Skin of body (tissue), 2 donors: ENCODE measurements around the gene NELFB. TPM values are rescaled to one million over a fixed set of nuclear protein-coding genes. Genes with fewer than 3 reads are reported as not detected.
"Not testable (repeated sequence)": the region's sequence is repeated elsewhere in the genome, so short reads cannot be mapped to it uniquely, and the experiment has no call there.

ENCODE experiments used
- DNase-seq: peaks from one replicate; lab custom pipeline; 2025; lab: John Stamatoyannopoulos, UW
- total RNA-seq: library from RNA; depleted of rRNA; stranded (reverse); fragments of >200 nt; gene quantifications from one replicate; pipeline ENCODE4 v1.2.3, GENCODE V29; 2014

The NELFB gene
- total RNA-seq, 1 donor from 2014 or later = 21.3 TPM

DNA sequence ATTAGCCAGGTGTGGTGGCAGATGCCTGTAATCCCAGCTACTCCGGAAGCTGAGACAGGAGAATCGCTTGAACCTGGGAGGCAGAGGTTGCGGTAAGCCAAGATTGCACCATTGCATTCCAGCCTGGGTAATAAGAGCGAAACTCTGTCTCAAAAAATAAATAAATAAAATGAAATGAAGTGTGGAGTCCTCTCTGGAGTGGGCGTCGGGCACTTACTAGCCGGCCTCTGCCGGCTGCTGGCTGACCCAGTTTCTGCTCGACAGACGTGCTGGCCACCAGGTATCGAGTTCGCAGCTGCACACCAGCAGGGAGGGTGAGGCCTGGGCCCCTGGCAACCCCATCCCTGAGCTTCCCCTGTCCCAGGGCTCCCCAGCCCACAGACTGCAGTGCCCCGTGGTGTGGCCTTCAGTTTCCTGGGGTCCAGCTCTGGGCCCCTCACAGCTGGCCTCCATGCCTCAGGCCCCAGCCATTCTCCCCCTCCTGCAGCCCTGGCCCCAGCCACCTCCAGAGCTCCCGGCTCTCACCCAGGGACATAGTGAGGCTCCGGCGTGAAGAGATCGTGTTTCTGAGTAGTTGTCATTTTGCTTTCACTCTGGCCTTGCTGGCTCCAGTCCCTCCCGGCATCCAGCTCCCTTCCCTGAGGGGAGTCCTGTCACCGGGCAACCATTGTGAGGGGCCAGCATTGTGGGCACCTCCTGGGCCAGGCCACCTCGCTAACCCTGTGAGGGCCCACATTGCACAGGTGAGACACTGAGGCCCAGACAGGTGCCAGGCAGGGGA is 7.8 kb upstream of the NELFB start:
- DNase-seq = no peak

- no peak for DNase-seq
These were observed 7.3 kb upstream of the NELFB start for GRCh38 chr9:137247916-137248175.

GRCh38 chr9:137250329-137251193 is 4.6 kb upstream of the NELFB start:
- no peak for DNase-seq

- DNase-seq = no peak
These were observed 4.0 kb upstream of the NELFB start, which contains the start of gene STPG3 for GRCh38 chr9:137251194-137251461. Gene STPG3 (plus strand): TSS chr9:137251286. CDS start chr9:137251287, 1 bp downstream.

DNA sequence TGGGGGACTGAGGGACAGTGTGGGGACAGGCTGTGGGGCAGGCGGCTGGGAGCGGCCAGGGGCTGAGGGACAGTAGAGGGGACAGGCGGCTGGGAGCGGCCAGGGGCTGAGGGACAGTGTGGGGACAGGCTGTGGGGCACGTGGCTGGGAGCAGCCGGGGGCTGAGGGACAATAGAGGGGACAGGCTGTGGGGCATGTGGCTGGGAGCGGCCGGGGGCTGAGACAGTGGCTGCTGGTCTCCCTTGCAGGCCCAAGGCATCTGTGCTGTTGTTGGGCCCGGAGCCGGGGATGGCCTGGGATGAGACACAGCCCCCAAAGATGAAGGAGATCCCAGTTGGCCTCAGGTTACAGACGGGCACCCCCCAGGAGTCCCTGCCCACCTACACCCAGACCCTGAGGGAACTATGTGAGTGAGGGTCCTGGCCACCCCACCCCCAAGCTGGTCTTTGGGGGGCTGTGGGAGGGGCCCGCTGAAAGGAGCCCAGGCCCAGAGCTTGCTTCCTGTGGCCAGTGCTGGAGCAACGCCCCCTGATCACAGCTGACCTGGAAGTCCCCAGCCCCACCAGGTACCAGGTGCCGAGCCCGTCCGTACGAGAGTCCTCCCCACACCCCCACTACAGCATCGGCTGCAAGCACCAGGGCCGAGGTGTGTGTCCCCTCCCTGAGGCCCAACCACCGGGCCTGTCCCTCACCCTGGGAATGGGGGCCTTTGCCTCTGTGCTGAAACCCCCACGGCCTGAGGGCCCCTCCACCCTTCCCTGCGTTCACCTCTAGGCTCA is 3.4 kb upstream of the NELFB start:
- no peak for DNase-seq

- DNase-seq = no peak
These were observed 2.3 kb upstream of the NELFB start for GRCh38 chr9:137252555-137253506.

GRCh38 chr9:137253717-137254623 is 1.2 kb upstream of the NELFB start:
- no peak for DNase-seq

GRCh38 chr9:137255448-137256114 is 454 bp downstream of the NELFB start:
- no peak for DNase-seq

DNA sequence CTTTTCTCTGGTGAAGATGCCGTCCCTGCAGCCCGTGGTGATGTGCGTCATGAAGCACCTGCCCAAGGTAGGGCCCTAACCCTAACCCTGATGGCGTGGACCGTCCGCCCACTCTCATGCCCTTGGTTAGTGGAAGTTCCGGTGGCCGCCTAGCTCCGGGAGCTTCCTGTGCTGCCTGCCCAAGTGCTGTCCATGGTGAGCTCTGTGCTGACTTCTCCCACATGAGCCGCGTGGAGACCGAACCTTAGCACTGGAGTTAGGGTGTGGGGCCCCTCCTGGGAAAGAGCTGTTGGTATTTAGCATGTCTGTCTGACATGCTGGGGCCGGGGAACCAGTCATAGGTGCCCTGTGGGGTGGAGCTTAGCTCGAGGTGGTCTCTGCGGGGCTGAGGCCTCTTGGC is 1.2 kb downstream of the NELFB start:
- no peak for DNase-seq

- no peak for DNase-seq
These were observed 1.7 kb downstream of the NELFB start for GRCh38 chr9:137256856-137257255.

DNA sequence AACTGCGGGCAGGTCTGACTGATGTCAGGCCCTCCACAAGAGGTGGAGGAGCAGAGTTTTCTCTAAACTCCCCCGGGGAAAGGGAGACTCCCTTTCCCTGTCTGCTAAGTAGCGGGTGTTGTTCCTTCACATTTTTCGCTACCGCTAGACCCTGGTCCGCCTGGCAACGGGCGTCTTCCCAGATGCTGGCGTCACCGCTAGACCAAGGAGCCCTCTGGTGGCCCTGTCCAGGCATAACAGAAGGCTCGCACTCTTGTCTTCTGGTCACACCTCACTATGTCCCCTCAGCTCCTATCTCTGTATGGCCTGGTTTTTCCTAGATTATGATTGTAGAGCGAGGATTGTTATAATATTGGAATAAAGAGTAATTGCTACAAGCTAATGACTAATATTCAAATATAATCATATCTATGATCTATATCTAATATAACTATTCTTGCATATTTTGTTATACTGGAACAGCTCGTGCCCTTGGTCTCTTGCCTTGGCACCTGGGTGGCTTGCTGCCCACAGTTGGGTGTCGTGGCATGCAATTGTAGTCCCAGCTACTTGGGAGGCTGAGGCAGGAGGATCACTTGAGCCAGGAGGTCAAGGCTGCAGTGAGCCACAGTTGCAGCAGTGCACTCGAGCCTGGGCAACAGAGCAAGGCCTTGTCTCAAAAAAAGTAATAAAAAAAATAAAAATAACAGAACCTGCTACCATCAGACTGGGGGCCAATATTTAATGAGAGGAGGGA is 7.2 kb downstream of the NELFB start:
- DNase-seq = not testable (repeated sequence)

GRCh38 chr9:137262909-137263285 is 7.8 kb downstream of the NELFB start:
- no peak for DNase-seq

DNA sequence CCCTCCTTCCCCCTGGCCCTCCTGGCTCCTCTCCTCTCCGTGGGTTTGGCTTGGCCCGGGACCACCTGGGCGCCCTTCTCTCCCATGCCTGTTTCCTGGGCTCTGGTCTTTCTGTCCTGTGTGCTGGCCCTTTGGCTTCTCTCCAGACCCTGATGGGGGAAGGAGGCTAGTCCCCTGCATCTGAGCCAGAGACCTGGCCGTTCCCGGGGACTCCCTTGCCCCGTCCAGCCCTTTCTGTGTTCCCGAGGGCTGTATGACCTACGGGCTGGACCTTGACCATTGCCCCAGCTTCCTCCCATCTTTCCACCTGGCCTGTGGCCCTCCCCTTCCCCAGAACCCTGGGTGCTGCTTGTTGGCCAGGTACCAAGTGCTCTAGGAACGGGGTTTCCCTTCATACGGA is 8.4 kb downstream of the NELFB start:
- DNase-seq = no peak

DNA sequence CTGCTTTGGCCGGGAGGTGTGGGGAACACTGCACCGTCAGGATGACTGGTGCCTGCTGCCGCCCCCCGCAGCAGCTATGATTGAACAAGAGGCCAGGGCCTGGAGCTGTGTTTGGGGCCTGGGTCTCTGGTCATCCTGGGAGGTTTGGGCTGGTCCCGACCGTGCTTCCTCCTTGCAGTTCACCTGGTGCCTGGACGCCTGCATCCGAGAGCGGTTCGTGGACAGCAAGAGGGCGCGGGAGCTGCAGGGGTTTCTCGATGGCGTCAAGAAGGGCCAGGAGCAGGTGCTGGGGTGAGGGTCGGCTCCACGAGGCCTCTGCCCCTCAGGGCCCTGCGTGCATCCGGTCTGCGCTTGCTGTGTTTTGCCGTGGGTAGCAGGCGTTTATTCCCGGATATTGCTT is 8.9 kb downstream of the NELFB start:
- no peak for DNase-seq

DNA sequence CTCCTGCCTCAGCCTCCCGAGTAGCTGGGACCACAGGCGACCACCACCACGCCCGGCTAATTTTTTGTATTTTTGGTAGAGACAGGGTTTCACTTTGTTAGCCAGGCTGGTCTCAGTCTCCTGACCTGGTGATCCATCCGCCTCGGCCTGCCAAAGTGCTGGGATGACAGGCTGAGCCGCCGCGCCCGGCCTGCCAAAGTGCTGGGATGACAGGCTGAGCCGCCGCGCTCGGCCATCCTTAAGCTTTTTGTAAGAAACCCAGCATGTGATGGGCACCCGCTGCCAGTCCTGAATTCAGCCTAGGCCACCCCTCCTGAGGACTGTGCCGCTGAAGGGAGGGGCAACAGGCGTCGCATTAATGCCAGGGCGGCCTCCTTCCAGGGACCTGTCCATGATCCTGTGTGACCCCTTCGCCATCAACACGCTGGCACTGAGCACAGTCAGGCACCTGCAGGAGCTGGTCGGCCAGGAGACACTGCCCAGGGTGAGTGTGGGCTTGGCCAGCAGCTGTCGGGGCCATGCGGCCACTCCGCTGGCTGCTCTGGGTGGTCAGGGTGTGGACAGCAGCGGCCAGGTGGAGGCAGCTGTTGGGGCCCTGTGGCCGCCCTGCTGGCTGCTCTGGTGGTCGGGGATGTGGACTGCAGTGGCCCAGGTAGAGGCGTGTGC is 10.5 kb downstream of the NELFB start:
- no peak for DNase-seq

GRCh38 chr9:137266162-137266527 is 11.0 kb downstream of the NELFB start:
- no peak for DNase-seq

DNA sequence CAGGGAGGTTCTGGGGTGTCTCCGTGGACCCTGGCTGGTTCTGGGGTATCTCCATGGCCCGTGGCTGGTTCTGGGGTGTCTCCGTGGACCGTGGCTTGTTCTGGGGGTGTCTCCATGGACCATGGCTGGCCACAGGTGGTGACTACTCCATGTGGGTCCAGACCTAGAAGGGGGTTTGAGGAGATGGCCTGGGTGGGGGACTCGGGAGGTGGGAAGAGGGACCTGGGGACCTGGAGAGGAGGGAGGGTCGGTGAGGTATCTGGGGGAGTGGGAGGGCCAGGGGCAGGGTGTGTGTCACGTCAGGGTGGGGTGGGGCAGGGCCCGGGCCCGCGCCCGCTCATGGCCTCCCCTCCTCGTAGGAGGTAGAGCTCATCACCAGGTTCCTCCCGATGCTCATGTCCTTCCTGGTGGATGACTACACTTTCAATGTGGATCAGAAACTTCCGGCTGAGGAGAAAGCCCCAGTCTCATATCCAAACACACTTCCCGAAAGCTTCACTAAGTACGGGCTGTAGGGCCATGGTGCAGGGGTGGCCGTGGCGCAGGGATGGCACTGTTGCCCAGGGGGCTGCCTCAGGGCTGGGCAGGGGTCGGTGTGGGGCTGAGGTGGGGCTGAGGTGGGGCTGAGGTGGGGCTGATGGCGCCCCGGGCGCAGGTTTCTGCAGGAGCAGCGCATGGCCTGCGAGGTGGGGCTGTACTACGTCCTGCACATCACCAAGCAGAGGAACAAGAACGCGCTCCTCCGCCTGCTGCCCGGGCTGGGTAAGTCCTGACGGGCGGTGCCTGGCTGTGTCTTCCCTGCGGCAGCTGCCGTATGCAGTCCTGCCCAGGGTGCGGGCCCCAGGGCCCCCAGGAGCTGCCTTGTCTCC is 11.7 kb downstream of the NELFB start:
- no peak for DNase-seq
